LNCAP (cell line): ENCODE measurements around the gene TENM4.

Source experiments
- TF ChIP-seq, protein P1 (sequence below): fragments of 450-650 bp; IDR thresholded peaks from 2 replicates; pipeline ENCODE4 v1.5.1; 2017; ENCODE audit warnings: mild to moderate bottlenecking

TENM4 gene

GRCh38 chr11:78664636-78665035, 776.2 kb downstream of the TENM4 start:
- TF ChIP-seq, protein P1, sequence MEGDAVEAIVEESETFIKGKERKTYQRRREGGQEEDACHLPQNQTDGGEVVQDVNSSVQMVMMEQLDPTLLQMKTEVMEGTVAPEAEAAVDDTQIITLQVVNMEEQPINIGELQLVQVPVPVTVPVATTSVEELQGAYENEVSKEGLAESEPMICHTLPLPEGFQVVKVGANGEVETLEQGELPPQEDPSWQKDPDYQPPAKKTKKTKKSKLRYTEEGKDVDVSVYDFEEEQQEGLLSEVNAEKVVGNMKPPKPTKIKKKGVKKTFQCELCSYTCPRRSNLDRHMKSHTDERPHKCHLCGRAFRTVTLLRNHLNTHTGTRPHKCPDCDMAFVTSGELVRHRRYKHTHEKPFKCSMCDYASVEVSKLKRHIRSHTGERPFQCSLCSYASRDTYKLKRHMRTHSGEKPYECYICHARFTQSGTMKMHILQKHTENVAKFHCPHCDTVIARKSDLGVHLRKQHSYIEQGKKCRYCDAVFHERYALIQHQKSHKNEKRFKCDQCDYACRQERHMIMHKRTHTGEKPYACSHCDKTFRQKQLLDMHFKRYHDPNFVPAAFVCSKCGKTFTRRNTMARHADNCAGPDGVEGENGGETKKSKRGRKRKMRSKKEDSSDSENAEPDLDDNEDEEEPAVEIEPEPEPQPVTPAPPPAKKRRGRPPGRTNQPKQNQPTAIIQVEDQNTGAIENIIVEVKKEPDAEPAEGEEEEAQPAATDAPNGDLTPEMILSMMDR, result no peak

DNA sequence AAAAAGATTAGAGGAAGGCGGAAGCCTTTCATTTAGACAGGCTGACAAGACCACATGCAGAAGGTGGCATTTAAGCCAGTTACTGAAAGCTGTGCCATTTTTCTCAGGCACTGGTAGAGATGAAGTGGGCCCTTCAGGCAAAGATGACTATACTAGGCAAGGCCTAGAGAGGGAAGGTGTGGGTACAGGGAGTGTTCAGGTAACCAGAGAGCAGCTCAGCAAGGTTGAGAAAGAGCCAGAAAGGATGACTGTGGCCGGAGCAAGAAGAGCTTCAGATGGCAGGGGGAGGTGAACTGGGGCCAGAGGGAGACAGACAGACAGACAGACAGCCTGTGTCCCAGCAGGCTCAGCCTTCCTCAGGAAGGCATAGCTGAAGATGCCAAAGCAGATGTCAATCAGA, 778.0 kb downstream of the TENM4 start:
- TF ChIP-seq, protein P1, result no peak

- TF ChIP-seq, protein P1, result no peak
Observed at GRCh38 chr11:78660471-78660870, 780.4 kb downstream of the TENM4 start.

- TF ChIP-seq, protein P1, result no peak
Observed at GRCh38 chr11:78659326-78660270, 781.2 kb downstream of the TENM4 start.

DNA sequence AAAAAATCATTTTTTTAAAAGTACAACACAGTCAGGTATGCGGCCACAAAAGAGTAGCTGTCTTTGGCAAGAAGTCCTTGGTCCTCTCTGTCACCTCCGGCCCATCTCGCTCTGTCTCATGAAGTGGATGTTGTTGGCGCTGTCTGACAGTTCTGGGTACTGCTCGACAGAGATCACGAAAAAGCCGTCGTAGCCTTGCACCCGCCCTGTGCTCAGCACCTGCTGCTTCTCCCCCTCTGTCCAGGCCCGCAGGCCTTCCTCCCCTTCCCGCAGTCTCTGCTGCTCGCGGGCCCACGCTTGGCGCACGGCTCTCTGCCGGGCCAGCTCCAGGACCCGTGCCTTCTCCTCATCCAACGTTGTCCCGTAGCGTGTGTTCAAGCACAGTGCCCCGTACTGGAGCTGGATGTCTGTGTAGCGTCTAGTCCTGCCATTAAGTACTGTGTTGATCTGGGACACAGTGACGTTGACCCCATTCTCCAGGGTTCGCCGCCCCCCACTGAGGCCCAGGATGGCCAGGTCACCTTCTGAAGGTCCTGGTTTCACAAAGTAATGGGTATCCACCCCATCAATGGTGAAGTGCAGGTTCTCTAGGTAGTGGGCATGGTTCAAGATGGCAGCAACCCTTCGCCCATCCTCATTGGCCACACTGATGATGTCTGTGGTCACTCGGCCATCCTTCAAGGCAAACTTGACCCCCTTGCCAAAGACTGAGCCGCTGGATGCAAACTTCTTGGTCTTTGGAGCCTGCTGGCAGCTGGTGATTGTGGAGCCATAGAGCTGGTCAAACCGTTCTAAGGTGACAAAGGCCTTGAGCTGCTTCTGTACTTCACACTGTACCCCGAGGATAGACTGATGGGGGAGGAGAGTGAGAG, 782.6 kb downstream of the TENM4 start:
- TF ChIP-seq, protein P1, result no peak

GRCh38 chr11:78657441-78657840, 783.4 kb downstream of the TENM4 start:
- TF ChIP-seq, protein P1, result no peak

DNA sequence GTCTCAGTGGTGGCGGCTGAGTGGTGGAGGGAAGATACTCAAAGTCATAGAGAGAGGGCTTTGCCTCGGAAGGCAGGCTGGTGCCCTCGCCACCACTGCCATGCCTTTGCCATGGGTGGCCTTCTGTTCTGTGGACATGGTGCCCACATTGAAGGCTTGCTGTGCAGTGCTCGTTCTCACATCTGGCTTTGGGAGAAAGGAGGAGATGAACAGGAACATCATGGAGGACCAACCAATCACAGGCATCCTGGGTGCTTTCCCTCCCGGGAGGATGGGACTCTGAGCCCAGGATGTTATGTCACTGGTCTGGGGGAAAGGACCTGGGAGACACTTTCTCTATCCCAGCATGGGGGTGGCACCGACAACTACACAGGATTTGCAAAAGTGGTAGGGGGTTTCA, 783.8 kb downstream of the TENM4 start:
- TF ChIP-seq, protein P1, result no peak
